ENCODE results near the gene GLRX3. TPM values are rescaled to one million over a fixed set of nuclear protein-coding genes. Genes with fewer than 3 reads are reported as not detected.
"Not testable (repeated sequence)": the region's sequence is repeated elsewhere in the genome, so short reads cannot be mapped to it uniquely, and the experiment has no call there.

GLRX3 gene
- total RNA-seq, 1 experiment from 2014 or later, result 79.8 TPM

- TF ChIP-seq CTCF (IDR thresholded peaks at IDR 0.05; ENCODE audit: unreplicated experiment), result no peak
- intact Hi-C loops (cut with micrococcal nuclease; ENCODE audit: unreplicated experiment), result no loop called here
- Mint-ChIP-seq H3K27me3 (ENCODE audit: unreplicated experiment) (peaks cover 31% of the 10 kb centered on the region), H3K4me1 (ENCODE audit: low read depth, unreplicated experiment) (no peaks in the 10 kb centered on the region), H3K4me3 (ENCODE audit: low read depth, unreplicated experiment) (no peak overlapping the region), H3K27ac (ENCODE audit: unreplicated experiment) (no peak overlapping the region), H3K9me3 (ENCODE audit: low read depth, unreplicated experiment) (no peaks in the 10 kb centered on the region), H3K36me3 (ENCODE audit: insufficient read depth, unreplicated experiment) (peaks cover 4% of the 10 kb centered on the region)
- DNase-seq, result no peak
- CTCF ChIA-PET, result no interaction called here
- BruUV-seq (replicated peaks), result no TSS peak
These were observed 64.2 kb downstream of the GLRX3 start for GRCh38 chr10:130200179-130201042.

GRCh38 chr10:130201043-130201380 is 64.8 kb downstream of the GLRX3 start:
- intact Hi-C loops (cut with micrococcal nuclease; ENCODE audit: unreplicated experiment), result no loop called here
- BruUV-seq (replicated peaks), result no TSS peak
- no peak for DNase-seq
- Mint-ChIP-seq H3K36me3 (ENCODE audit: insufficient read depth, unreplicated experiment) (peaks cover 4% of the 10 kb centered on the region), H3K4me3 (ENCODE audit: low read depth, unreplicated experiment) (no peak overlapping the region), H3K9me3 (ENCODE audit: low read depth, unreplicated experiment) (no peaks in the 10 kb centered on the region), H3K27me3 (ENCODE audit: unreplicated experiment) (peaks cover 31% of the 10 kb centered on the region), H3K4me1 (ENCODE audit: low read depth, unreplicated experiment) (no peaks in the 10 kb centered on the region), H3K27ac (ENCODE audit: unreplicated experiment) (no peak overlapping the region)
- no peak for TF ChIP-seq CTCF (IDR thresholded peaks at IDR 0.05; ENCODE audit: unreplicated experiment)
- CTCF ChIA-PET, result no interaction called here

GRCh38 chr10:130202150-130202549 is 66.0 kb downstream of the GLRX3 start:
- intact Hi-C loops (cut with micrococcal nuclease; ENCODE audit: unreplicated experiment); H3K4me3 Mint-ChIP-seq (ENCODE audit: low read depth, unreplicated experiment); CTCF ChIA-PET; H3K27ac Mint-ChIP-seq (ENCODE audit: unreplicated experiment); H3K36me3 Mint-ChIP-seq (ENCODE audit: insufficient read depth, unreplicated experiment); DNase-seq; BruUV-seq (replicated peaks); H3K4me1 Mint-ChIP-seq (ENCODE audit: low read depth, unreplicated experiment); H3K9me3 Mint-ChIP-seq (ENCODE audit: low read depth, unreplicated experiment): not testable (repeated sequence)
- peaks cover 31% of the 10 kb centered on the region for H3K27me3 Mint-ChIP-seq (ENCODE audit: unreplicated experiment)

- BruUV-seq (replicated peaks), result no TSS peak
- intact Hi-C loops (cut with micrococcal nuclease; ENCODE audit: unreplicated experiment), result no loop called here
These were observed 66.9 kb downstream of the GLRX3 start for GRCh38 chr10:130202984-130203621.

More at GRCh38 chr10:130202984-130203621, 66.9 kb downstream of the GLRX3 start:
- H3K4me3 Mint-ChIP-seq (ENCODE audit: low read depth, unreplicated experiment), result no peak overlapping the region
- no peak for DNase-seq
- no peak overlapping the region for H3K27ac Mint-ChIP-seq (ENCODE audit: unreplicated experiment)
- H3K36me3 Mint-ChIP-seq (ENCODE audit: insufficient read depth, unreplicated experiment), result peaks cover 4% of the 10 kb centered on the region
- H3K9me3 Mint-ChIP-seq (ENCODE audit: low read depth, unreplicated experiment), result no peaks in the 10 kb centered on the region
- no peaks in the 10 kb centered on the region for H3K4me1 Mint-ChIP-seq (ENCODE audit: low read depth, unreplicated experiment)
- CTCF ChIA-PET, result interaction anchor here (0.7 kb wide), 1 partner anchor 211 kb away, joined by 3 read pairs; no protein-coding TSS in a partner anchor
- H3K27me3 Mint-ChIP-seq (ENCODE audit: unreplicated experiment), result peaks cover 31% of the 10 kb centered on the region
- TF ChIP-seq CTCF (IDR thresholded peaks at IDR 0.05; ENCODE audit: unreplicated experiment), result no peak

Measured in Calu3 (cell line).